ENCODE measurements around the gene DLG1.
"Not testable (repeated sequence)": the region's sequence is repeated elsewhere in the genome, so short reads cannot be mapped to it uniquely, and the experiment has no call there.

The DLG1 gene

DNA sequence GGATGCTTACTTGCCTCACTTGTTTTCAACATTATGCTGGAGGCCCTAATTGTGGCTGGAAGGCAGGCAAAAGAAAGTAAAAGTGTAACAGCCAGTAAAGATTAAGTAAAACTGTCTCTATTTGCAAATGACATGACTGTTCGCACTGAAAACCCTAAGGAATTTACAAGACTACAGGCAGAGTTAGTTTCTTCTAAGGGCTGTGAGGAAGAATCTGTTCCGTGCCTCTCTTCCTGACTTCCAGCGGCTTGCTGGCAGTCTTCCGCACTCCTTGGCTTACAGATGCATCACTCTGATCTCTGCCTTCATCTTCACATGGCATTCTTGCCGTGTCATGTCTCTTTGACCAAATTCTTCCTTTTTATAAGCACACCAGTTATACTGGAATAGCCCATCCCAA, 86.1 kb downstream of the DLG1 start:
- DNase-seq (ENCODE audit: extremely low spot score) = no peak
- ChIA-PET CTCF (interaction anchor here (1.3 kb wide), 1 partner anchor 9 kb away, joined by 3 read pairs; no protein-coding TSS in a partner anchor), POLR2A (no interaction called here)
- TF ChIP-seq, protein P1, sequence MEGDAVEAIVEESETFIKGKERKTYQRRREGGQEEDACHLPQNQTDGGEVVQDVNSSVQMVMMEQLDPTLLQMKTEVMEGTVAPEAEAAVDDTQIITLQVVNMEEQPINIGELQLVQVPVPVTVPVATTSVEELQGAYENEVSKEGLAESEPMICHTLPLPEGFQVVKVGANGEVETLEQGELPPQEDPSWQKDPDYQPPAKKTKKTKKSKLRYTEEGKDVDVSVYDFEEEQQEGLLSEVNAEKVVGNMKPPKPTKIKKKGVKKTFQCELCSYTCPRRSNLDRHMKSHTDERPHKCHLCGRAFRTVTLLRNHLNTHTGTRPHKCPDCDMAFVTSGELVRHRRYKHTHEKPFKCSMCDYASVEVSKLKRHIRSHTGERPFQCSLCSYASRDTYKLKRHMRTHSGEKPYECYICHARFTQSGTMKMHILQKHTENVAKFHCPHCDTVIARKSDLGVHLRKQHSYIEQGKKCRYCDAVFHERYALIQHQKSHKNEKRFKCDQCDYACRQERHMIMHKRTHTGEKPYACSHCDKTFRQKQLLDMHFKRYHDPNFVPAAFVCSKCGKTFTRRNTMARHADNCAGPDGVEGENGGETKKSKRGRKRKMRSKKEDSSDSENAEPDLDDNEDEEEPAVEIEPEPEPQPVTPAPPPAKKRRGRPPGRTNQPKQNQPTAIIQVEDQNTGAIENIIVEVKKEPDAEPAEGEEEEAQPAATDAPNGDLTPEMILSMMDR (IDR thresholded peaks at IDR 0.05; ENCODE audit: control extremely low read depth, extremely low read depth, low read depth, missing control alignments) = no peak

DNA sequence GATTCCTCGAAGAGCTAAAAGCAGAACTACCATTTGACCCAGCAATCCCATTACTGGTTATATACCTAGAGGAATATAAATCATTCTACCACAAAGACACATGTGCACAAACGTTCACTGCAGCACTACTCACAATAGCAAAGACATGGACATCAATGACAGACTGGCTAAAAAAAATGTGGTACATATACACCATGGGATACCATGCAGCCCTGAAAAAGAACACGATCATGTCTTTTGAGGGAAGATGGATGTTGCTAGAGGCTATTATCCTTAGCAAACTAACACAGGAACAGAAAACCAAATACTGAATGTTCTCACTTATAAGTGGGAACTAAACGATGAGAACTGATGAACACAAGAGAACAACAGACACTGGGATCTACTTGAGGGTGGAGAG, 86.7 kb downstream of the DLG1 start:
- POLR2A ChIA-PET; DNase-seq (ENCODE audit: extremely low spot score): not testable (repeated sequence)
- CTCF ChIA-PET = interaction anchor here (0.8 to 1.3 kb wide), 2 partner anchors 10 to 13 kb away, joined by 3 read pairs; no protein-coding TSS in a partner anchor

DNA sequence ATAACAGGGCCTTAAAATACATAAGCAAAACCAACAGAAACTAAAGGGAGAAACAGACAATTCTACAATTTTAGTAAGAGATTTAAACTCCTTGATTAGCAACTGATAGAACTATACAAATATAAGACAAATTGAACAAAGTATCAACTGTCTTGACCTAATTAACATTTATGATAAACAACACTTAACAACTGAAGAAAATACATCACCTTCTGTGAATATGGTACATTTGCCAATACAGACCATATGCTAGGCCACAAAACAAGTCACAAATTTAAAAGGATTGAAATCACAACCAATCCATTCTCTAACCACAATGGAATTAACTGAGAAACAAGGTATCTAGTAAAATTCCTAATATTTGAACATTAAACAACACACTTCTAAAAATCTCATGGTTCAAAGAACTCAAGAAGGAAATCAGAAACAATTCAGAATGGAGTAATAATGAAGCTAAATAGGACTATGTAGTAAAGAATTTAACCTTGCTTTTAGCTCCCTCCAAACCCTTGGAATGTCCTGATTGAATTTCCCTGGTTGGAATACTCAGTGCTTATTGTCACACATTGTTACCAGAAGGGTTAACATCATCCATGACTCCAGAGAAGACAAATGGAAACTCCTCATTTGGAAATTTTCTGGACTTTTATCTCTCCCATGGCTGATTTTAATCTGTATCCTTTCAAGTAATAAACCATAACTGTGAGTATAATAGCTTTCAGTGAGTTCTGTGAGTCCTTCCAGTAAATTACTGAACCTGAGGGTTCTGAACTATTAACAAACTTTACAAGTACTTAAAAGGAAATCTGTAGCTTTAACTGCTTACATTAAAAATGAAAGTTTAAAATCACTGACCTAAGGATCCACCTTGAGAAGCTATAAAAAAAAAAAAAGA, 88.8 kb downstream of the DLG1 start:
- no peak for DNase-seq (ENCODE audit: extremely low spot score)
- TF ChIP-seq, protein P1 (IDR thresholded peaks at IDR 0.05; ENCODE audit: control extremely low read depth, extremely low read depth, low read depth, missing control alignments) = no peak
- CTCF ChIA-PET = interaction anchor here (0.9 to 1.9 kb wide), 7 partner anchors 10 to 301 kb away, joined by 3 to 7 read pairs (median 3); partner anchors contain the start of gene MELTF
- POLR2A ChIA-PET = interaction anchor here (0.6 kb wide), 1 partner anchor 31 kb away, joined by 3 read pairs; no protein-coding TSS in a partner anchor

DNA sequence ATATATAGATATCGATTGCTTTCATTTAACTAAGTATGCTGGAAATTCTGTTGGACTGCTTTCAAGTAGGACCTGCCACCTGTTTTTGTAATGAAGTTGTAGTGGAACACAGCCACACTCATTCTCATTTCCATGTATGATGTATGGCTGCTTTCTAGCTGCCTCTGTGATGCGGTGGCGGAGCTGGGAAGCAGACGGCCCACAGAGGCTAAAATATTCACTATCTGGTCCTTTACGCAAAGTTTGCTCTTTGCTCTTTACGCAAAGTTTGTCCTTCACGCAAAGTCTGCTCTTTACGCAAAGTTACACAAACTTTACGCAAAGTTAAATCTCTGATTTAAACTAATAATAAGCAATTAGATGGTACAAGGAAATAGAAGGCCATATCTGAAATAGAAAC, 91.5 kb downstream of the DLG1 start:
- ChIA-PET CTCF (no interaction called here), POLR2A (no interaction called here)
- TF ChIP-seq, protein P1 (IDR thresholded peaks at IDR 0.05; ENCODE audit: control extremely low read depth, extremely low read depth, low read depth, missing control alignments) = no peak
- DNase-seq (ENCODE audit: extremely low spot score) = no peak

DNA sequence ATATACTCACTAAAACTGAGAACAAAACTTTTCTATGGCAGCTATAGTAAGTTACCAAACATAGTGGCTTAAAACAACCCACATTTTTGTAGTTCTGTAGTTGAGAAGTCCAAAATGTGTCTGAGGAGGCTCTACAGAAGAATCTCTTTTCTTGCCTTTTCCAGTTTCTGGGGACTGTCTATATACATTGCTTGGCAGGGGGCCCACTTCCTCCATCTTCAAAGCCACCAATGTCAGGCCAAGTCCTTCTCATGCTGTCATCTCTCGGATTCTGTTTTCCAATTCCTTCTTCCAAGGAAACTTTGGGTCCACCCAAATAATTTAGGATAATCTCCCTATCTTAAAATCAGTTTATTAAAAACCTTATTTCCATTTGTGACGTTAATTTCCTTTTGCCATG, 92.7 kb downstream of the DLG1 start:
- CTCF ChIA-PET = interaction anchor here (1.4 kb wide), 1 partner anchor 19 kb away, joined by 4 read pairs; no protein-coding TSS in a partner anchor
- POLR2A ChIA-PET = no interaction called here
- no peak for DNase-seq (ENCODE audit: extremely low spot score)
- TF ChIP-seq, protein P1 (IDR thresholded peaks at IDR 0.05; ENCODE audit: control extremely low read depth, extremely low read depth, low read depth, missing control alignments) = no peak

DNA sequence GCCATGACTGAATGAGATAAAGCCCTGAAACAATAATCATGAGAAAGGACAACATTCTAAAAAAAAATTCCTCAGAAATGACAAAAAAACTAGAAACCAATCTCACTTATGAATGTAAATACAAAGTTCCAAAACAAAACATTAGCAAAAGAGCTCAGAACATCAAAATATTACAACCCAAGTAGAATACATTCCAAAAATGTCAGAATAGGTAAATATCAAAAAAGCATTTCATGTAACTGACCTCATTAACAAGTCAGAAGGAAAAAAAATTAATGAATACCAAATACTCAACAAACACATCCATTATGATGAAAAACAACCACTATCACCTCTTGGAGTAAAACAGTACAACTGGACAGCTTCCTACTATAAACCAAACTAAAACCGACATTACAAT, 93.1 kb downstream of the DLG1 start:
- ChIA-PET POLR2A (no interaction called here), CTCF (interaction anchor here (1.0 to 1.5 kb wide), 3 partner anchors 19 to 51 kb away, joined by 3 to 4 read pairs (median 3); no protein-coding TSS in a partner anchor)
- TF ChIP-seq, protein P1 (IDR thresholded peaks at IDR 0.05; ENCODE audit: control extremely low read depth, extremely low read depth, low read depth, missing control alignments) = no peak
- DNase-seq (ENCODE audit: extremely low spot score) = no peak

DNA sequence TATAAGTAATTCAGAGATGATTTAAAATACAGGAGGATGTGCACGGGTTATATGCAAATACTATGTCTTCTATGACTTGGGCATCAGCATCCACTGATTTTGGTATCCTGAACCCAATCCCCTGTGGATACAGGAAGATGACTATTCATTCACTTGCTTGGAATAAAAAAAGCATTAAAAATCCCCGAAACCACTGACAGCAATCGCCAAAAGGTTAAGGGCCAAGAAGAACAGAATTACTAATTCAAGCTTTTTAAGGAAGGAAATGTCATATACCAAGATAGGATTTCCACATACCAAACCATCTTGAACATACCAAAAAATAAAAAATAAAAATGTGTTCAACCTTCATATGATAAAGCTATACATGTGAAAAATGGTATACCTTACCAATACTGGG, 93.7 kb downstream of the DLG1 start:
- CTCF ChIA-PET = interaction anchor here (0.7 to 2.7 kb wide), 9 partner anchors 16 to 472 kb away, joined by 3 to 11 read pairs (median 4); partner anchors contain the start of gene MELTF
- no peak for DNase-seq (ENCODE audit: extremely low spot score)
- TF ChIP-seq, protein P1 (IDR thresholded peaks at IDR 0.05; ENCODE audit: control extremely low read depth, extremely low read depth, low read depth, missing control alignments) = no peak
- POLR2A ChIA-PET = no interaction called here

Measured in GM10248 (cell line).